IPS-NIHi7 (cell line): Measurements from ENCODE around the gene RPL3.

Experiments used
- DNase-seq: peaks from one replicate; pipeline ENCODE4 v3.0.0; 2012; ENCODE audit warnings: mixed read lengths; ENCODE audit errors: extremely low spot score

The RPL3 gene

DNA sequence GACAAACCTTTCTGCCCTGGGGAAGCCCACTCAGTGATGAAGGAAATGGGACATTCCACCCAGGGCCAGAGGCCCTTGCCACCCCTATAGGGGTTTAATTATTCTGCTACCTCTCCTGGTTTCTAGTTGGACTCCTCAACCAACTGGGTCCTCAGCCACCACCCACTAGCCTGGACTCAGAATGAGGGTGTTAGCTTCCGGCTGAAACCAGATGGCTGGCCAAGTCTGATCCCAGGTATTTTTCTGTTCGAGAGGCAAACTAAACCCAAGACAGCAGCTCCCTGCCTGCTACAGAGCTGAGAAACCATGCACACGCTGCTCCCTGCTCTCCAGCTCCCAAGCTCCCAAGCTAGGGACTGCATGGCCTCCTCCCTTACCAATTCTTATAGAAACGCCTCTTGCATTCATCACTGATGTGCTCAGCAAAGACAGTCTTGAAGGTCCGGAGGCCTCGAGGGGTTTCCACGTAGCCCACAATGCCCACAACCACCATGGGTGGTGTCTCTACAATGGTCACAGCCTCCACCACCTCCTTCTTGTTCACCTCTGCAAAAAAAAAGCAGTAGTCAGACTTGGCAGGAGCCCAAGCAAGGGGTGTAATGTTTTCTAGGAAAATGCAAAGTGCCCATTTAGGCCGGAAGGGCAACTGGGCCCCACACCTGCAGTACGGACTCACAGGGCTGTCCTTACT, 2.2 kb downstream of the RPL3 start:
- peak; percentile 5 for DNase-seq

DNA sequence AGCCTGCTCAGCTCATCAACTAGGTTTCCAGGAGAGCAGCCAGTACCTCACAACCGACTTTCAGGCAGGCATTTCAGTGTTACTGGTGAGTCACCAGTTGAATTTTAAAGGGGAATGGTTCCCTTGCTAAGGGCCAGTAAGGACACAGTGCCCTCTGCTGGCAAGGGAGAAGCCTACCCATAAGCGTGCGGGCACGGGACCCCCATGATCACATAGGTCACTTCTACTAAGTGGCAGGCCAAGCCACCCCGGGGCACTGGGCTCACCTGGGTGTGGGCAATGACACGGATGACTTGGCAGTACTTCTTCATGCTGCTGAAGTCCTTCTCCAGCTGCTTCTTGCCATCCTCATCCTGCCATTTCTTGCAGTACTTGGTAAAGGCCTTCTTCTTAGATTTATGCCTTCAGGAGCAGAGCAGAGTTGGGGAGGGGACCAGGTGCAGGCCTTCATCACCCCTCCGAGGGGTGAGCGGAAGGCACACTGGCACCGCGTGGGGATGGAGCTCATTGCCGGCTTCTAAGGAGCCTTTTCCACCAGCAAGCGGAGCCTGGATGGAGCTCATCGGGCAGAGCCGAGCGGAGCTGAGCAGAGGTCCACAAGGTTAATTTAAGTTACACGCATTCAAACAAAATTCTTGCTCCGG, 2.9 kb downstream of the RPL3 start:
- peak; percentile 44 for DNase-seq

DNA sequence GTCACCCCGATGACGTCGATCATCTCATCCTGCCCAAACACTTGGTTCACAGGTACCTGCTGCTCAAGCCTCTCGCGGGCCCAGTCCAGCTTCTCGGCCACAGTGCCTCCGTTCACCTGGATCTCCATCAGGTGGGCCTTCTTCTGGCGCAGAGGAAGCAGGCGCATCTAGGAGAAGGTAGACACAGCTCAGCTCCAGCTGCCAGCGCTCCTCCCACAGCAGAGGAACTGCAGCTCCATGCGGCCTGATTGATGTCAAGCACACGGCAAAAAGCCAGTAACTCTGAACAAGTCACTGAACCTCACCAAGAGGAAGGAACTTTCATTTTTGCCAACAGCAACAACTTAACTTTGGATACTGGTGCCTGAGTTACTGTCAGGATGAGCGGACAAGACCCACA, 4.0 kb downstream of the RPL3 start:
- DNase-seq = no peak

DNA sequence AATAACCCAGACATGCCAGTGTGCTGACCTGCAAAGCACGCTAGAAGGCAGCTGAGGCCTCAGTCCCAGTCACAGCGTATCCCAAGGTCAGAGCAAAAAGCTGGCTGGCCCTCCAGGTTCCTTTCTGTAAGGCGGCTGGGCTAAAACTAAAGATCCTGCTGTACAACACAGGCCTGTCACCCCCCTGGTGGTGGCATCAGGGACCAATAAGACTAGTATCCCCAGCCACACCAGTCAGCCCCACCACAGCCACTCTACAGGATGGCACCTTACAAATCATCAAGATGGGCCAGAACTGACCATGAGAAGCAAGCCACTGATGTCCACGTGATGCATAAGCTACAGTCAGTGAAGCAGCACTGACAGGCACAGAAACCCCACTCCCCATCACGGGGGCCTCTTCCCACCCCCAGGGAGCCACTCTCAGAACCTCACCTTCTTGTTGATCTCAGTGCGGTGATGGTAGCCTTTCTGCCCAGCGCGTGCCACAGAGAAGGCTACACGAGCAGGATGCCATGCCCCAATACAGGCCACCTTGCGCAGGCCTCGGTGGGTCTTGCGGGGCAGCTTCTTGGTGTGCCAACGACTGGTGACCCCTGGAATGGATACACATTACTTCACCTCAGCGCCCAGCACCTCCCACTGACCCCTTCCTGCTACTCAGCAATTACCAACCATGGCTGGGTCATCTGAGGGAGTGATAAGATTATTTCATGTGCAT, 5.0 kb downstream of the RPL3 start:
- peak; percentile 9 for DNase-seq

DNA sequence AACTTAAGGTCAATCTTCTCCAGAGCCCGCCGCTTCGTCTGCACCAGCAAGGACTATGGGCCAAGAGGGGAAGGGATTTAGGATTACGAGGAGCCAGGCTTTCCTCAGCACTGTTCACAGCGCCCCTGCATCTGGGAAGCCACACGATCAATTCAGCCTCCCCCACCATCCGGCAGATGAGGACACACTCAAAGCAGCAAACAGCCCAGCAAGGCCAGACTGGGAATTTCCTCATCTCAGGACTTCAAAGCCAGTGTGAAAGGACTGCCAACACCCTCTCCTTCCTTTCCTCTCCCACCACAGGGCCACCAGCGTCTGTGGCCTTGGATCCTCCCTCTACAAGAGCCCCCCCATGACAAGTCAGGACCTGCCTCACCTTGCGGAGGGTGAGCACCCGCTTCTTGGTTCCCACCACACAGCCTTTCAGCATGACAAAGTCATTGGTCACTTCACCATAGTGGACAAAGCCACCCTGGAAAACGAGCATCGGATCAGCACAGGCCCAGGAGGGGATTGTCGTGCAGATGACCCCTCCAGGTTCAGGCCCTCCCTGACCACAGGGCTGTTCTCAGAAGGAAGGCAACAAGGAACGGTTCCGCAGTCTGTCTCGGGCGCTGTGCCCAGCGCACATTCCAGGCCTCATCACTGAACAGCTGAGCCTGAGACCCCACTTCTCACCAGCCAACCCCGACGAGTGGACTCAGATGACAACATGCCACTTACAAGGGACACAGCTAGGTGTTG, 6.0 kb downstream of the RPL3 start:
- DNase-seq = peak; percentile 1

DNA sequence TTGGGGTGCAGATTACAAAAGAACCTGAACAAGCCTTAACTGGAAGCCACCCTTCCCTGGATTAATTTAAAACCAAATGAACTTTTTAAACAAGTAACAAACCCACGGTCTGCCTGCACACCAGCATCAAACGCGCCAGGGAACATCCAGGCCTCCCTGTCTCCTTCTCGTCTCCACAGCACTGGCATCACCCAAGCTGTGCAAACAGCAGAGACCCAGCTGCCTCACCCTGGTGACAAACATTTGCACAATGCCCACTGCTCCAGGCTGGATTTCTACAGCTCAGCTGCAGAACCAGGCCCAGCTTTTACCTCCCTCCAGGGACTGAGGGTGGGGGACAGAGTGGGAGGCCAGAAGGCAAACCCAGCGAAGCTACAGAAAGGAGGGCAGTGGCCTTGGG, 7.0 kb downstream of the RPL3 start:
- no peak for DNase-seq

DNA sequence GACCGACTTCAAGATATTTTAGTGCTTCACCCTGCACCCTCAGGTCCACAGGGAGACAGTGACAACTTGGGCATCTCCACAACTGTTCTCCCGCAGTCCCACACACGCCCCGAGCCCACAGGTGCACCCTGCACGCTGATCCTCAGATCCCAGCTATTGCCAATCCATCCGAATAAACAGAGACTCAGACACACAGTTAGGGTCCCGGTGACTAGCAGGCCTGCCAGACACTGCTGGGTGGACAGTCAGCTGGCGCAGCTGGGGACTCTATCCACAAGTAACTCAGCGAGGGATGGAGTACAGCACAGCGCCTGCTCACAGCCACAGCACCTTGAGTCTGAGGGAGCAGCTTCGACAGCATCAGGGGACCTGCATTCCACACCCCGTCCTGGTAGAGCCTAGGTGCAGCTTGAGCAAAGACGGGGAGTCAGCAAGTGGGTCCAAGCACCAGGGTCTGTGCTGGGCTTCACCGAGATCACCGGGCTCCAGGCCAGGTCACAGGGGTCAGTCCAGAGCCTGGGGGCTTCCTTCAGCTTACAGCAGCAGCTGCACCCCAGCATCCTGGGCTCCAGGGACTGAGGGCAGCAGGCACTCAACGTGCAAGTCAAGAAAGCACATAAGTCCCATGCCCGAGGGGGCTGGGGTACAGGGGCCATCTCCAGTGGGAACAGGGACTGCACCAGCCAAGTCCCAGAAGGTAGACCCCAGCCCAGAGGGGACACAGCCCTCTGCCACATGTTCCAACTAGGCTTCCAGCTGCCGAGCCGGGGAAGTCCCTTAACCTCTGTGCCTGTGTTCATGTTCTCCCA, 7.6 kb downstream of the RPL3 start:
- DNase-seq = no peak

DNA sequence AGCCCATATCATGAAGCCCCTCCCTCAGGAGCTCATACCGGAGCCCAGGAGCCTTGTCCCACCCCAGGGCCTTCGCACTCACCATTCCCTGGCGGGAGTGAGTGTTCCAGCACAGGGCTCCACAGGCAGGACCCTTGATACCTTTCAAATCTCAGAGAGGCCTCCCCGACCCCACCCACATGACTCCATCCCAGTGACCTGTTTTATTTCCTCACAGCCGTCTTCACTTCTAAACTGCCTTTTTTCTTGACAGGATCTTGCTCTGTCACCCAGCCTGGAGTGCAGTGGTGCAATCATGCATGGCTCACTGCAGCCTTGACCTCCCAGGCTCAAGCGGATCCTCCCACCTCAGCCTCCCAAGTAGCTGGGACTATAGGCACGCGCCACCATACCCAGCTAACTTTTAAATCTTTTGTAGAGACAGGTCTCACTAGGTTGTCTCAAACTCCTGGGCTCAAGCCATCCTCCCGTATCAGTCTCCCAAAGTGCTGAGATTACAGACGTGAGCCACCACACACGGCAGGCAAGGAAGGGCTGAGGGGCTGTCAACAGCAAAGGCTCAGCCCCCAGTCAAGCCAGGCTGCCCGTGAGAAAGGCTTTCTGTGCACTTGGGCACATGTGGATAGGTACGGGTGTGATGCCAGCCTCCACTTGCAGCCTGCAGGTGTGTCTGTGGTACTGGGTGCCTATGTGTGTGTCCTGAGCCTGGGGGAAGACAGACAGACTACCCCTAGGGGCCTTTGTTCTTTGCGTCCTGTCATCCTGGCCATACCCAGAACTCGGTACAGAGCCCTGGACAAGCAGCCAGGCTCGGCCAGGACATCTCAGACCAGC, 9.3 kb downstream of the RPL3 start:
- no peak for DNase-seq

DNA sequence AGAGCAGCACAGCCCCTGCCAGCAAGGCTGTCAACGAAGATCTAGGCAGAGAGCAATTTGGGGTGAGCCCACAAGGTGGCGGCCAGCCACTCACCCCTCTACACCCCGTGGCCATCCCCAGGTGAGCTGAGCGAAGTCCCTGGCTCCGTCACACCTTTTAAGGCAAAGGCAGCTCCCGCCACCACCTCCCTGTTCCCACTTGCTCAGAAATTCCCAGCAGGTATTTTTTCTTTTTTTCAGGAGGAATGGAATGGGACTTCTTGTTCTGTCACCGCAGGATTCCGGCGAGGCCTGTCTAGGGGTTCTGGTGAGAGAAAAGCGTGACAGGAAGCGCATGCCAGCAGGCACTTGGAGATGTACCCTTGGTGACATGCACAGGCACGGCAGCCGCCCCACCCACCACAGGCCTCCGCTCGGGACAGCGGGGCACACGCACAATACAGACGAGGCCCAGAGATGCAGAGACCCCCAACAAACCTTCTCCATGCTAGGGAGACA, 10.0 kb downstream of the RPL3 start:
- DNase-seq = peak; percentile 57

DNA sequence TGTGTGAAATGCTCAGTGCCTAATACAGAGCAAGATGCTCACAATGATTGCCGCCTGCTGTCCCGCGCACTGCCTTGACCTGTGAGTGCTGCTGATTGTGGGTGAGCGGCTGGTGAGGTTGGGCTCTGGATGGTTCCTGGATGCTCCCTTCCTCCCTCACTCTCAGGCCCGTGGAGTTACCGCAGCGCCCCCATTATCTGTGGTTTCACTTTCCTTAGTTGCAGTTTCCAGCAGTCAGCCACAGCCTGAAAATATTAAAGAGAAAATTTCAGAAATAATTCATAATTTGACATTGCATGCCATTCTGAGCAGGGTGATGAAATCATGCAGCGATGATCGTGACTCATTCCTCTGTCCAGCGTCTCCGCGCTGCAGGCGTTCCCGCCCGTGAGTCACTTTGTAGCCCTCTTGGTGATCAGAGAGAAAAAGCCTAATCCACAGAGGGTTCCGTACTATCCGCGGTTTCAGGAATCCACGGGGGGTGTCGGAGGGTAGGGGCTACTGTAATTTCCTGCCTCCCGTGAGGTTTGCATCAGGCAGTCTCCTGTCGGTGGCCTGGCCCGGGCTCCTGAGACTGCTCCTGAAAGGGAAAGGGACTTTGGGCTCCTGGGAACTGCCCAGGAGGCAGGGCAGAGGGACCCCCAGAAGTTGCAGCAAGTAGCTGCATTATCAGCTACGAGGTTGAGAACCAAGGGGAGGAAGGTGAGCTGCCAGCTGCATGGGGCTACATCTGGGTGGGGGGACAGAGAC, 10.6 kb downstream of the RPL3 start:
- DNase-seq = no peak

DNA sequence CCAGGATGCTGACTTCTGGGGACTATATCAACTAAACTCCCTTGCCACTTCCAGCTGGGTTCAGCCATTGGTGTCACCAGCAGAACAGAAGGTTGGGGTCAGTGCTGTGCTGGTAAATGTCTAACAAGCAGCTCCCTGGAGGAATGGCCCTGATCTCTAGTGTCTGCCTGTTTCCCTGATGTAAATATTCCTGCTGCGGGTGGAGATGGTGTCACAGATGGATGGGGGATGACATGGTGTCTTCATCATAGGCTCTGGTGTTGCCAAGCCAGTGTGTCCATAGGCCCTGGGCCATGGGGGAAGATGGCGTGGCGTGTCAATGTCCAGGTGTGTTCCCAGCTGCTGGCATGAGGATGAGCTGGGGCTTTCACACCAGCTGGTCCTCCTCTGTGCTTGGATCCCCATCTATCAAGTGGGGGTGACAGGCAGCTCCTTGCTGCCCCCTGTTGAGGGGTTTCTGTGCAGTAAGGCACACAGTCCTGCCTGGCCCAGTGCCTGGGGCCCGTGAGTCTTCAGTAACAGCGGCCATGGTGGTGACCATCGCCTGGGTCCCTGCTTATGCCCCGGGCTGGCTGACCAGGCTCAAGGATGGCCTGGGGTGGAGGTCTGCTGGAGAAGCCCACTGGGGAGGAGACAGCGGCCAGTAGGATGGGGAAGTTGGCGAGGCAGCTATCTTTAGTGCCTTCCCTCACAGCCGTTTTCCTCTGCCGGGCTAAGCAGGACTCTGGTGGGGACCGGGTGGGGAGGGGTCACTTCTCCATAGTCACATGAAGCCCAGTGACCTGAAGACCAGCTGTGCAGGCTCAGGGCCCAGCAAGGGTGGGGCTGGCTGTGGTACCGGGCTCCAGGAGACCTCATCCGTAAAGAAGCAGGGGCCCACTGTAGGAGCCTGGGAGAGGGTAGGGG, 12.7 kb downstream of the RPL3 start:
- DNase-seq = peak; percentile 70

DNA sequence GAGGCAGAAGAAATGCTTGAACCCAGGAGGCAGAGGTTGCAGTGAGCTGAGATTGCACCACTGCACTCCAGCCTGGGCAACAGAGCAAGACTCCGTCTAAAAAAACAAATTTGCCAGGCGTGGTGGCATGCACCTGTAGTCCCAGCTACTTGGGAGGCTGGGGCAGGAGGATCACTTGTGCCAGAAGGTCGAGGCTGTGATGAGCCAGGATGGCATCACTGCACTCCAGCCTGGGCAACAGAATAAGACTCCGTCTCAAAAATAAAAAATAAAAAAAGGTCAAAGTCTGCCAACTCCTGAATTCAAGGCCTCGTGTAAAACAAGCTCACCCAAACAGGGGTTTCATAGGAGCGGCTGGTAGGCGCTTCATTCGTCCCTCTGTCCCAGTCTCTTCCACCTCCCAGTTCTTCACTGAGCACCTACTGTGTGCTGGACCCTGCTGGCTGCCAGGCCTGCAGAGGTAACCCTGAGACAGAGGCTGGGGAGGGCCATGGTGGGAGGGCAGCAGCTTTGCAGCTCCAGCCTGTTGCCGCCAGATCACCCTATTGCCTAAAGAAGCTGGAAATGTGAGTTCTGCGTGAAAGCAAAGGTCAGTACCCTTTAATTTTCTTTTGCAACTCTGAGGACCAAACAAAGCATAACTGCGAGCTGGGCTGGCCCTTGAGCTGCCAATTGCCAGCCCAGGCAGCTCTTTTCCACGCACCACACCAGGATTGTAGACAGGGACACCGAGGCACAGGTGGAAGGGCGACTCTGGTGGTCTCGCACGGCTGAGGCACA, 15.3 kb downstream of the RPL3 start:
- no peak for DNase-seq

DNA sequence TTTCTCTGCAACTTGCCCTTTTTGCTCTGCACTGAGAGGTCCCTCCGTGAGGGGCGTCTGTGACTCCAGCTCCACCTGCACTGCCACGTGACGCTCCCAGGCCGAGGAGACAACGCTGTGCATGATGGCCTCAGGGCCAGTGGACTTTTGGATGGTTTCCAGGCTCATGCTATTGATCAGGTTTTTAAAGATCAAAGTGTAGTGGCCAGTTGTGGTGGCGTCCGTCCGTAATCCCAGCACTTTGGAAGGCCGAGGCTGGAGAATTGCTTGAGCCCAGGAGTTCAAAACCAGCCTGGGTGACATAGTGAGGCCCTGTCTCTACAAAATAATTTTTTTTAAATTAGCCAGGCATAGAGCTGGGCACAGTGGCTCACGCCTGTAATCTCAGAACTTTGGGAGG, 16.1 kb downstream of the RPL3 start:
- DNase-seq = no peak

DNA sequence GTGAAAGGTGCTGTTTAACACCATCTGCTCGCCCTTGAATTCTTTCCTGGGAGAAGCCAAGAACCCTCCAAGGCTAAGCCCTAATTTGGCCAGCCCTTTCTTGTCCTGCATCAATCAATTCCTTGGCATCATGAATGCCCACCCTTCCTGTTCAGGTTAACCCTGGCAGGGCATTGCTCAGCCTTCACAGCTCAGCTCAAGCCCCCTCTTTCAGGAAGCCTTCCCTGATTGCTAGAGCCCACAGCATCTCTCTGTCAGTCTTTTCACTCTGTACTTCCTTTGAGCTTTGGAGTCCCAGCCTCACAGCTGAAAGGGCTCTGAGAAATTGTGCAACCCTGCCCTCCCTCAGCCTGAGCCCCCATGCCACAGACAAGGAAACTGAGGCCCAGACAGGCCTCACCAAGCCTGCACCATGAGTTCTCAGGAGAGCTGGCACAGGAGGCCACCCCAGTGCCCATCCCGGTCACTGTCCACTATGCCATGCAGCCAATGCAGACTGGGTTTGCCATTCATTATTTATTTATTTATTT, 16.9 kb downstream of the RPL3 start:
- no peak for DNase-seq

DNA sequence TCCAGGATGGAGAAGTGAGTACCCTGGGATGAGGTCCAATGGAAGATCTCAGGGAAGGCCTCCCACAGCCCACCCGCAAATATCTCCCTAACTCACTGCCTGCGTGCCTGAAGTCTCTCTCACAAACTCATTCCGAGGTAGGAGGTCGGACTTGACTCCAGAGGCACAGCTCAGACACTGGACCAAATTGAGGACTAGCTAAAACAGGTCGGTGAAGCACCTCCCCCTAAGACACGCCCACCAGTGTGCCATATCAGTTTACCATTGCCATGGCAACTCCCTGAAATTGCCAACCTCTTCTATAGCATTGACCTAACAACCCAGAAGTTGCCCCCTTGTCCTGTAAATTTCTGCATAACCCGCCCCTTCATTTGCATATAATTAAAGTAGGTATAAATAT, 17.5 kb downstream of the RPL3 start:
- no peak for DNase-seq

DNA sequence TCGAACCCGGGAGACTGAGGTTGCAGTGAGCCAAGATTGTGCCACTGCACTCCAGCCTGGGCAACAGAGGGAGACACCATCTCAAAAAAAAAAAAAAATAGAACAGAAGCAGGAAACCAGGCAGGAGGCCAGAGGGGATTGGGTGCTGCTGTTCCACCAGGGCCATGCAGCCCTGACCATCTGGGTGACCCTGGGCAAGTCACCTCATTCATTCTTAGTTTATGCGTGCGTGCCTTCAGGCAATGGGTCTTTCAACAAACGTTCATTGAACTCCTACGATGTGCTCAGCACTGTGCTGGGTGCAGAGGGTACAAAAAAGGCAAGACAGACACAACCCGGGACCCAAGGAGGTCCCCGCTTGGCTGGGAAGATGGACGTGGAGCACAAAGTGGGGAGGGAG, 18.3 kb downstream of the RPL3 start:
- no peak for DNase-seq

DNA sequence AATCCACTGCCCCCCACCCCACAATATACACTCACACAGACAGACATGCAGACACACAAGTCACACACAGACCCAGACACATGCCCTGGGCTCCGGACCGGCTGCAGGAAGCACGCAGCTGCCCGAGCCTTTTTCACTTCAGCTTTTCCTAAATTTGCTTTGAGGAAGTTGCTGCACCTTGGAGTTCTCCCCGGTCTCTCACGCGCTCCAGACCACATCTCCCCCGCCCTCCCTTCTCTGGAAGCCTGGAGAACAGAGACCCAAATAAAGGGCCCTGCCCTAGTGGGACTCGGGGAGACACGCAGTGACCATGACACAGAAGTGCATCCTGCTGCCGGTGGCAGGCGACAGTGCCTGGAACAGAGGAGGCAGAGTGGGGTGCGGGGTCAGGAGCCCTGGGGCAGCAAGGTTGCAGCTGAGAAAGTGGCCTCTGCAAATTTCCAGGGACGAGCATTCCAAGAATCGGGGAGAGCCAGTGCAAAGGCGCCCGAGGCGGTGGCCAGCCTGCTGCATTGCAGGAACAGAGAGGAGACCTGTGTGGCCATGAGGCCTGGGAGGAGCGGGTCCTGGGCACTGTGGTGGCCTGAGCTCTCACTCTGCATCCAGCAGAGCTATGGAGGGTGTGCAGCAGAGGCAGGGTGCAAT, 19.1 kb downstream of the RPL3 start:
- DNase-seq = no peak
